CD4-positive, alpha-beta T cell treated with Interleukin-21 for 1 hour (primary cell): Measurements from ENCODE around the gene LTO1.

ENCODE experiments used
- DNase-seq: peaks from one replicate; pipeline ENCODE4 v3.0.0-alpha.2; 2020

Gene LTO1

GRCh38 chr11:69644071-69644961 is 30.8 kb downstream of the LTO1 start:
- no peak for DNase-seq

GRCh38 chr11:69643646-69644045 is 31.5 kb downstream of the LTO1 start:
- no peak for DNase-seq

GRCh38 chr11:69642913-69643632 is 32.1 kb downstream of the LTO1 start:
- DNase-seq, result peak; percentile 76

GRCh38 chr11:69642549-69642912 is 32.6 kb downstream of the LTO1 start:
- peak; percentile 42 for DNase-seq

- DNase-seq, result no peak
Measured at GRCh38 chr11:69641681-69642548, 33.2 kb downstream of the LTO1 start.

GRCh38 chr11:69640995-69641581 is 34.1 kb downstream of the LTO1 start, which contains the start of gene CCND1:
Gene CCND1, plus strand, starts transcription at chr11:69641156. Its CDS starts 158 bp downstream, at chr11:69641314.
- DNase-seq, result peak; percentile 48

GRCh38 chr11:69640260-69640994 is 34.7 kb downstream of the LTO1 start:
- DNase-seq, result no peak

- DNase-seq, result no peak
Measured at GRCh38 chr11:69639831-69640230, 35.3 kb downstream of the LTO1 start.

- no peak for DNase-seq
Measured at GRCh38 chr11:69638941-69639681, 36.0 kb downstream of the LTO1 start.

GRCh38 chr11:69637941-69638871 is 36.9 kb downstream of the LTO1 start:
- no peak for DNase-seq

GRCh38 chr11:69637198-69637940 is 37.8 kb downstream of the LTO1 start:
- no peak for DNase-seq

- DNase-seq, result no peak
Measured at GRCh38 chr11:69636512-69637197, 38.5 kb downstream of the LTO1 start.

- DNase-seq, result no peak
Measured at GRCh38 chr11:69635804-69636511, 39.2 kb downstream of the LTO1 start.

- DNase-seq, result no peak
Measured at GRCh38 chr11:69635195-69635594, 40.0 kb downstream of the LTO1 start.

GRCh38 chr11:69634590-69634989 is 40.6 kb downstream of the LTO1 start:
- no peak for DNase-seq

GRCh38 chr11:69634069-69634468 is 41.1 kb downstream of the LTO1 start:
- no peak for DNase-seq

GRCh38 chr11:69632900-69633299 is 42.3 kb downstream of the LTO1 start:
- DNase-seq, result no peak

- DNase-seq, result no peak
Measured at GRCh38 chr11:69630424-69630823, 44.7 kb downstream of the LTO1 start.
